ENCODE measurements around the gene EDC3. TPM values are rescaled to one million over a fixed set of nuclear protein-coding genes. Genes with fewer than 3 reads are reported as not detected.

EDC3 gene
- total RNA-seq, 1 donor from 2014 or later, result 71.0 TPM

DNA sequence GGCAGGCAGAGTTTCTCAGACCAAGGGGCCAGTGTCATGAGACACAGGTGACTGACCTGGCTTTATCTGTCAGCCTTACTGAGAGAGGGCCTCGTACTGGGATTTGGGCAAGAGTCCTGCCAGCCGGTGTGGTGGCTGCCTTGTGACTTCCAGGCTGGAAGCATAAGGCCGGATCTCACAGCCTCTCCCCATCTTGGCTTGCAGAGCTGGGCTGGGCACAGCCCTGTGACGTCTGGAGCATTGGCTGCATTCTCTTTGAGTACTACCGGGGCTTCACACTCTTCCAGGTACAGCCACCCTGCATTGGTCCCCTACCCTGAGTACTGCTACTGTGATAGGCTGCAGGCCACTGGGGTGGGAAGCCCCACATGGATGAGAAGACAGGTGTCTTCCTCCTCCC lies 68.1 kb downstream of the EDC3 start:
- Mint-ChIP-seq H3K27ac (ENCODE audit: unreplicated experiment) (peak overlapping the region; percentile 70), H3K27me3 (ENCODE audit: unreplicated experiment) (peaks cover 16% of the 10 kb centered on the region), H3K36me3 (ENCODE audit: low read depth, unreplicated experiment) (peaks cover 56% of the 10 kb centered on the region), H3K9me3 (ENCODE audit: unreplicated experiment) (no peaks in the 10 kb centered on the region), H3K4me3 (ENCODE audit: unreplicated experiment) (no peak overlapping the region), H3K4me1 (ENCODE audit: unreplicated experiment) (peaks cover 2% of the 10 kb centered on the region)
- TF ChIP-seq, protein P1, sequence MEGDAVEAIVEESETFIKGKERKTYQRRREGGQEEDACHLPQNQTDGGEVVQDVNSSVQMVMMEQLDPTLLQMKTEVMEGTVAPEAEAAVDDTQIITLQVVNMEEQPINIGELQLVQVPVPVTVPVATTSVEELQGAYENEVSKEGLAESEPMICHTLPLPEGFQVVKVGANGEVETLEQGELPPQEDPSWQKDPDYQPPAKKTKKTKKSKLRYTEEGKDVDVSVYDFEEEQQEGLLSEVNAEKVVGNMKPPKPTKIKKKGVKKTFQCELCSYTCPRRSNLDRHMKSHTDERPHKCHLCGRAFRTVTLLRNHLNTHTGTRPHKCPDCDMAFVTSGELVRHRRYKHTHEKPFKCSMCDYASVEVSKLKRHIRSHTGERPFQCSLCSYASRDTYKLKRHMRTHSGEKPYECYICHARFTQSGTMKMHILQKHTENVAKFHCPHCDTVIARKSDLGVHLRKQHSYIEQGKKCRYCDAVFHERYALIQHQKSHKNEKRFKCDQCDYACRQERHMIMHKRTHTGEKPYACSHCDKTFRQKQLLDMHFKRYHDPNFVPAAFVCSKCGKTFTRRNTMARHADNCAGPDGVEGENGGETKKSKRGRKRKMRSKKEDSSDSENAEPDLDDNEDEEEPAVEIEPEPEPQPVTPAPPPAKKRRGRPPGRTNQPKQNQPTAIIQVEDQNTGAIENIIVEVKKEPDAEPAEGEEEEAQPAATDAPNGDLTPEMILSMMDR (IDR thresholded peaks at IDR 0.05; ENCODE audit: unreplicated experiment), result no peak
- DNase-seq (ENCODE audit: low spot score), result no peak

DNA sequence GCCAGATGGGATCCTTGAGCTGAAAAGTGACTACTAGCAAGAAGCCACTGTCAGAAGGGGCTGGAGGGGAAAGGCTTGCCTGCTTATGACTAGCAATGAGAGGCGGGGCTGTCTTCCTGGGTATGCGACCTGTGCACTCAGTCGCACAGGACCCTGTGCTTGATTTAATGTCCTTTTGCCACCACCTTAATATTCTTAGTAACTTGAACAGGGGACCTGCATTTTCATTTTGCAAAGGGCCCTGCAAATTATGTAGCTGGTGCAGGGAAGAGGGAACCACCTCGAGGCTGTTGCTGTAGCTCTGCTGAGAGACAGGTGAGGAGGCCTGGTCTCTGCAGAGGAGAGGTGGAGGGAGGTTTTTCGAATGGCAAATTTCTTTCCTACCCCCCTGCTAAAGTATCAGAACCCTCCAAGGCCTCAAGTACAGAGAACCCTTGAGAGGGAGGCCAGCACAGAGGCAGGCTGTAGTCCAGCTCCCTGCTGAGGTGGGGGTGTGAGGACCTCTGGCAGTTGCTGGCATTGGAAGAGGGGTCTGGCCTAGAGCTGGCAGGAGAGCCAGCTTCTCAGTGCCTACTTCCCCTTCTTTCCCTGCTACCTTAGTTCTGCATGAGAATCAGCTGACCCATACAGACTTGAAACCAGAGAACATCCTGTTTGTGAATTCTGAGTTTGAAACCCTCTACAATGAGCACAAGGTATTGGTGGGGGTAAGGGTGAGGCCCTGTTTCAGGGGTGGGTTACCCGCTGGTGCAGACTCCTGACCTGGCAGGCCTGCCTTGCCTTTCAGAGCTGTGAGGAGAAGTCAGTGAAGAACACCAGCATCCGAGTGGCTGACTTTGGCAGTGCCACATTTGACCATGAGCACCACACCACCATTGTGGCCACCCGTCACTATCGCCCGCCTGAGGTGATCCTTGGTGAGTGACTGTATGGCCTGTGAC lies 68.8 kb downstream of the EDC3 start:
- H3K36me3 Mint-ChIP-seq (ENCODE audit: low read depth, unreplicated experiment), result peaks cover 56% of the 10 kb centered on the region
- TF ChIP-seq, protein P1 (IDR thresholded peaks at IDR 0.05; ENCODE audit: unreplicated experiment), result no peak

DNA sequence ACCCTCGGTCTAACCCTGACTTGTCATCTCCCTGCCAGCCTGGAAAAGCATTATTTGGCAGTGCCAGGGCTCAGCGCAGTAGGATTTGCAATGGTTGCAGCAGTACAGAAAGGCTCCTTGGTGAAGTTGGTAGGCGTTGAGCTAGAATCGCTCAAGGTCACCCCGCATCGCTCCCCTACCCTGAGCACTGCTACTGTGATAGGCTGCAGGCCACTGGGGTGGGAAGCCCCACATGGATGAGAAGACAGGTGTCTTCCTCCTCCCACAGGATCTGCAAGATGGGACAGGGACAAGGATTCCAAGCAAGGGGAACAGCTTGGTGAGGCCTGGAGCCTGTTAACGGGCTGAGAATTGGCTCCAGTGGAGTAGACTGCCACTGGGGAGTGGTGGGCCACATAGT lies 69.5 kb downstream of the EDC3 start:
- Mint-ChIP-seq H3K9me3 (ENCODE audit: unreplicated experiment) (no peaks in the 10 kb centered on the region), H3K27ac (ENCODE audit: unreplicated experiment) (peak overlapping the region; percentile 52), H3K27me3 (ENCODE audit: unreplicated experiment) (peaks cover 19% of the 10 kb centered on the region), H3K4me3 (ENCODE audit: unreplicated experiment) (no peak overlapping the region), H3K4me1 (ENCODE audit: unreplicated experiment) (peaks cover 2% of the 10 kb centered on the region), H3K36me3 (ENCODE audit: low read depth, unreplicated experiment) (peaks cover 61% of the 10 kb centered on the region)
- TF ChIP-seq, protein P1 (IDR thresholded peaks at IDR 0.05; ENCODE audit: unreplicated experiment), result no peak
- DNase-seq (ENCODE audit: low spot score), result no peak

More for the DNA sequence above, 68.8 kb downstream of the EDC3 start:
- Mint-ChIP-seq H3K4me3 (ENCODE audit: unreplicated experiment) (no peak overlapping the region), H3K9me3 (ENCODE audit: unreplicated experiment) (no peaks in the 10 kb centered on the region), H3K4me1 (ENCODE audit: unreplicated experiment) (peaks cover 2% of the 10 kb centered on the region), H3K27ac (ENCODE audit: unreplicated experiment) (no peak overlapping the region), H3K27me3 (ENCODE audit: unreplicated experiment) (peaks cover 18% of the 10 kb centered on the region)
- no peak for DNase-seq (ENCODE audit: low spot score)

DNA sequence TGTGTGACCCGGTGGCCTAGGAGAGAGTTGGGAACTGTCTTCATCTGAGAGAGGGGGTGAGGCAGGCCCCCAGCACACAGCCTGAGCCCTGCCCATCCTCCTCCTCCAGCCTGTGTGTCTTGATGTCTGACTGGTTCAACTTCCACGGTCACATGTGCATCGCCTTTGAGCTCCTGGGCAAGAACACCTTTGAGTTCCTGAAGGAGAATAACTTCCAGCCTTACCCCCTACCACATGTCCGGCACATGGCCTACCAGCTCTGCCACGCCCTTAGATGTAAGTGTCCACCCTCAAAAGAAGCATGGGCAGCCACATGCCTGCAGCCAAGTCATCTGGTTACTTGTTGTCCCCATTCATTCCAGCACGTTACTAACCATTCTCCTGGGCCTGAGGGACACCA lies 70.1 kb downstream of the EDC3 start:
- Mint-ChIP-seq H3K27ac (ENCODE audit: unreplicated experiment) (no peak overlapping the region), H3K27me3 (ENCODE audit: unreplicated experiment) (peaks cover 22% of the 10 kb centered on the region), H3K4me1 (ENCODE audit: unreplicated experiment) (peaks cover 6% of the 10 kb centered on the region), H3K36me3 (ENCODE audit: low read depth, unreplicated experiment) (peaks cover 66% of the 10 kb centered on the region), H3K9me3 (ENCODE audit: unreplicated experiment) (no peaks in the 10 kb centered on the region), H3K4me3 (ENCODE audit: unreplicated experiment) (no peak overlapping the region)
- TF ChIP-seq, protein P1 (IDR thresholded peaks at IDR 0.05; ENCODE audit: unreplicated experiment), result no peak
- DNase-seq (ENCODE audit: low spot score), result no peak

DNA sequence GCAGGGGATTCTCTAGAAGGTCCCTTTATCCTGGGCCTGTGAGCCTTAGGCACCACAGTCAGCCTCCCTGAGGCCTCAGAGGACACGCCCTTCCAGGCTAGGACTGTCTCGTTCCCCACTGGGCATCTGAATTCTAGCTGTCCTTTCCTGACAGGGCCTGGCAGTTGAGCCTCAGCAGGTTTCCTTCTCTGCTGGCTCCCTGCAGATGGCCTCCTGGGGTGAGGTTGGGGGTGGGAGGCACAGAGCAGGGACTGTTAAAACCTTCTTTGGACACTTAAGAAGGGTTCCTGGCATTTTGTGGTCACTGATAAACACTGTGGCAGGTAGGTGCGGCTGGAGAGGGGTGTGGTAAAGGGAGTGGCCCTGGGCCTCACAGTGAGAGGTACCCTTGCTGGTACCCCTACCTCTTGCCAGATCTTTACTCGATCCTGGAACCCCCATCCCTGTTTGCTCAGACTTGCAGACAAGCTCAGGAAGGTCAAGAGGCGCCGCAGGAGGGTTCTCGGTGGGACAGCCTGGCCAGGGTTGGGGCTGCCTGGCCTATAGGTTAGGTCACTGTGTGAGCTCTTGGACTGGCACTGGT lies 71.7 kb downstream of the EDC3 start:
- peaks cover 28% of the 10 kb centered on the region for H3K27me3 Mint-ChIP-seq (ENCODE audit: unreplicated experiment)
- no peak overlapping the region for H3K4me3 Mint-ChIP-seq (ENCODE audit: unreplicated experiment)
- peaks cover 73% of the 10 kb centered on the region for H3K36me3 Mint-ChIP-seq (ENCODE audit: low read depth, unreplicated experiment)
- H3K27ac Mint-ChIP-seq (ENCODE audit: unreplicated experiment), result no peak overlapping the region
- no peak for DNase-seq (ENCODE audit: low spot score)
- TF ChIP-seq, protein P1 (IDR thresholded peaks at IDR 0.05; ENCODE audit: unreplicated experiment), result no peak
- H3K4me1 Mint-ChIP-seq (ENCODE audit: unreplicated experiment), result peaks cover 9% of the 10 kb centered on the region
- H3K9me3 Mint-ChIP-seq (ENCODE audit: unreplicated experiment), result no peaks in the 10 kb centered on the region
